Astrocyte of the cerebellum (primary cell): ENCODE measurements around the gene SLC2A3.
"Not testable (repeated sequence)": the region's sequence is repeated elsewhere in the genome, so short reads cannot be mapped to it uniquely, and the experiment has no call there.

Experiments used
- DNase-seq: peaks from one replicate; pipeline ENCODE4 v3.0.0-alpha.2; 2011; ENCODE audit warnings: low read depth
- H3K4me3 ChIP-seq: 2 replicates; pipeline ENCODE4 v1.5.1; 2011; ENCODE audit warnings: mild to moderate bottlenecking, low read depth, low read length, moderate library complexity
- in situ Hi-C: cut with HindIII; loops from 2 replicates; pipeline ENCODE4 v1.10.0; 2017; ENCODE audit warnings: low sequenced_read_pairs
- TF ChIP-seq, protein P1 (sequence below): IDR thresholded peaks from 2 replicates; pipeline ENCODE4 v1.5.1; 2012; ENCODE audit warnings: low read length, low read depth, moderate library complexity, mild to moderate bottlenecking; ENCODE audit errors: missing control alignments

SLC2A3 gene

DNA sequence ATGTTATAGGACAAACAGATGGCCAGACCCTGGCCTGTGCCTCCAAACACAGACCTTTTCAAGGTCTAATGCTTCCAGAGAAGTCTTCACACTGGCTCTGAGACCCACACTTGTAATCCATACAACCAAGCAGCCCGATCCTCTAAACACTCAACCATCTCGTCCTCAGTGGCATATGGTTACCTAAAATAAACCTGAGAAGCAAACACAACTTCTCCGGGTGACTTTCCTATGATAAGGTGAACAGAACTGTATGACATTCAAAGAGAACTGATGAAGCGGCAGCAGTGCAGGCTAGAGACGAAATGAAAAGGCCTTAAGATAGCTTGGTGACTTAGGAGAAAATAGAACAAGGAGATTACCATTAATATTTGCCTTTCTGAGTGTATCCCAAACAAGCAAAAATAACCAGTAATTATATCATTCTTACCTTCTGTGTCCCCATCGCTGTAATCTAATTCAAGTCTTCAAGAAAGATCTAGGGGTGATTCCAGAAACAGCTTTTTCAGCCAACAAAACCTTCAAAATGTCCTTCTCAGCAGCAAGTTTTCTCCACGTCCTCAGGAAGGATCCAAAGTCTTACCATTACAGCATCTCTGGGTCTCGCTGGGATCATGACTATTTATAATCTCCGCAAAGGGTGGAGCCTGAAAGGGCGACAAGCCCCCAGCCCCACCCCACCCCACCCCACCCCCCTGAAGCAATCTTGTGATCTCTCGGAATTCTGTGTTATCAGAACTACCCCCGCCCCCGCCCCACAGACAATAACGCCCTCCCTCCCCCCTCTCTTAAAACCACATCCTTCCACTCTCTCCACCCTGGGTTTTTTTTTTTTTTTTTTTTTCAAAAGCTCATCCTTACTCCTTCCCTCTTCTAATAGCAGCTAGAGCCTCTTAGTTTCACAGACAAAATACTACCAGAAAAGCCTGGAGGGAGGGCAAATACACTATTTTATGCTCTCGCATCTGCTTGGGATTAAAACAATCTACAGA, at the start of gene SLC2A3:
Gene SLC2A3 (minus strand): TSS at position 598 of the 992 bp plus-strand sequence. CDS start 153 bp downstream, at position 445.
- peak; percentile 87 for DNase-seq
- TF ChIP-seq, protein P1, sequence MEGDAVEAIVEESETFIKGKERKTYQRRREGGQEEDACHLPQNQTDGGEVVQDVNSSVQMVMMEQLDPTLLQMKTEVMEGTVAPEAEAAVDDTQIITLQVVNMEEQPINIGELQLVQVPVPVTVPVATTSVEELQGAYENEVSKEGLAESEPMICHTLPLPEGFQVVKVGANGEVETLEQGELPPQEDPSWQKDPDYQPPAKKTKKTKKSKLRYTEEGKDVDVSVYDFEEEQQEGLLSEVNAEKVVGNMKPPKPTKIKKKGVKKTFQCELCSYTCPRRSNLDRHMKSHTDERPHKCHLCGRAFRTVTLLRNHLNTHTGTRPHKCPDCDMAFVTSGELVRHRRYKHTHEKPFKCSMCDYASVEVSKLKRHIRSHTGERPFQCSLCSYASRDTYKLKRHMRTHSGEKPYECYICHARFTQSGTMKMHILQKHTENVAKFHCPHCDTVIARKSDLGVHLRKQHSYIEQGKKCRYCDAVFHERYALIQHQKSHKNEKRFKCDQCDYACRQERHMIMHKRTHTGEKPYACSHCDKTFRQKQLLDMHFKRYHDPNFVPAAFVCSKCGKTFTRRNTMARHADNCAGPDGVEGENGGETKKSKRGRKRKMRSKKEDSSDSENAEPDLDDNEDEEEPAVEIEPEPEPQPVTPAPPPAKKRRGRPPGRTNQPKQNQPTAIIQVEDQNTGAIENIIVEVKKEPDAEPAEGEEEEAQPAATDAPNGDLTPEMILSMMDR: no peak
- in situ Hi-C loops: no loop called here
- H3K4me3 ChIP-seq: peak within 1 kb of the TSS; percentile 97

DNA sequence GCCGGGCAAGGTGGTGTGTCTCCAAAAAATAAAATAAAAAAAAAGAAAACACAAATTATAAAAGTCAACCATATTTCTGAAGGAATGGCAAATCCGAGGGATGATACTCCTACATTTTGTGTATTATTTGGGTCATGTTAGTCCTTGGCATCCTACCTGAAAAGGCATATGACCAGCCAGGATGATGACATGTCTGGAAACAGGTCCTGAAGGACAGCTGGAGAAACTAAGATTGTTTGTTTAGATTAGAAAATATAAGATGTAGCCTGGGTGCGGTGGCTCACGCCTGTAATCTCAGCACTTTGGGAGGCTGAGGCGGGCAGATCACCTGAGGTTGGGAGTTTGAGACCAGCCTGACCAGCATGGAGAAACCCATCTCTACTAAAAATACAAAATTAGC, 48.9 kb upstream of the SLC2A3 start:
- no peak for DNase-seq
- TF ChIP-seq, protein P1: no peak
- in situ Hi-C loops: no loop called here
- no peak overlapping the region for H3K4me3 ChIP-seq

DNA sequence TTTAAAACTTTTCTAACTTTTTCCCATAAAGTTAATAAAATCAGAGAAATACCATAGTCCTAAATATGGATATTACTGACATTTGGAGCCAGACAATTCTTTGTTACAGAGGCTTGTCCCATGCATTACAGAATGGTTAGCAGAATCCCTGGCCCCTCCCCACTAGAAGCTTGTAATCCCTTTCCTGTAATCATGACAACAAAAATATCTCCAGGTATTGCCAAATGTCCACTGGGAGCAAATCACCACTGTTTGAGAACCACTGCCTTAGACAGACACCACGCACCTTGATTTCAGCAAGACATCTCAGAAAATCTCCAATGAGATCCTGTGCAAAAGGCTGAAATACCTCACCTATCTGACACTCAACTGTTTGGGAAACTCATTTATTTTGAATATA, 47.5 kb upstream of the SLC2A3 start:
- H3K4me3 ChIP-seq, in situ Hi-C loops, DNase-seq: not testable (repeated sequence)

DNA sequence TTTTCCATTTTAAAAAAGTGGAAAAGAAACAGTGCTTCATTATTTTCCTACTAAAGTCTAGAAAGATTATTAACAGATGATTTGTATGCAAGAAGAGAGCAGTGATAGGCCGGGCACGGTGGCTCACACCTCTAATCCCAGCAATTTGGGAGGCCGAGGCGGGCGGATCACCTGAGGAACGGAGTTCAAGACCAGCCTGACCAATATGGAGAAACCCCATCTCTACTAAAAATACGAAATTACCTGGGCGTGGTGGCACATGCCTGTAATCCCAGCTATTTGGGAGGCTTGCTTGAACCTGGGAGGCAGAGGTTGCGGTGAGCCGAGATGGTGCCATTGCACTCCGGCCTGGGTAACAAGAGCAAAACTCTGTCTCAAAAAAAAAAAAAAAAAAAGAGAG, 47.0 kb upstream of the SLC2A3 start:
- H3K4me3 ChIP-seq, DNase-seq, in situ Hi-C loops: not testable (repeated sequence)

DNA sequence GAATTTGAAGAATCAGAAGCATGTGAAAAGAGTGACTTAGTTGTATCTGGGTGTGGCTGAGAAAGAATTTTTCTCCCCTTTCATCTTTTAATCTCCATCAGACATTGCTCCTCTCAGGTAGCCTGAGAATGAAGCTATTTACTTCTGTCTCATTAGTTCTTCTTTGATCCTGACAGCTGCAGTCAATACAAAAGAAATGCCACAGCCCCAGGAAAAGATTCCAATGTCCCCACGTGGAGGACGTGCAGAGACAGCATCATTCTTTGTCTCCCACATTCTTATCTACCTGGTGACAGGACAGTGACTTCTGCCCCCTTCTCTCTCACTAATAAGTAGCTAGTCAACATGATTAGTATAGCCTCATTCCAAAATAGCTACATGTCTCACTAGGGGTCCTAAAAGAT, 46.3 kb upstream of the SLC2A3 start:
- in situ Hi-C loops, DNase-seq, H3K4me3 ChIP-seq: not testable (repeated sequence)

DNA sequence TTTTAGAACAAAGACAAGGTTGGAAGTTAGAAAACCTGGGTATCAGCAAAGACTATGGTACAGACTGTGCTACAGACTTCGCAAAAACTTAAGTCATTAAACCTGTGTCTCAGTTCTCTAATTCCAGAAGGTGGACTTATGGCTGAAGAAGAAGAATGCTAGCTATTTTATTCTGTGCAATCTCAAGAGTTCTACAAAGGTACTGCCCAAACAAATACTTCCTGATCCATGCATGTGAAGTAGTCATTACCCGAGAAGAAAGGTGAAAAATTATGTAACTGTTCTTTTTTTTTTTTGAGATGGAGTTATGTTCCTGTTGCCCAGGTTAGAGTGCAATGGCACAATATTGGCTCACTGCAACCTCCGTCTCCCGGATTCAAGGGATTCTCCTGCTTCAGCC, 45.5 kb upstream of the SLC2A3 start:
- no peak for DNase-seq
- H3K4me3 ChIP-seq: no peak overlapping the region
- TF ChIP-seq, protein P1: no peak
- in situ Hi-C loops: no loop called here

DNA sequence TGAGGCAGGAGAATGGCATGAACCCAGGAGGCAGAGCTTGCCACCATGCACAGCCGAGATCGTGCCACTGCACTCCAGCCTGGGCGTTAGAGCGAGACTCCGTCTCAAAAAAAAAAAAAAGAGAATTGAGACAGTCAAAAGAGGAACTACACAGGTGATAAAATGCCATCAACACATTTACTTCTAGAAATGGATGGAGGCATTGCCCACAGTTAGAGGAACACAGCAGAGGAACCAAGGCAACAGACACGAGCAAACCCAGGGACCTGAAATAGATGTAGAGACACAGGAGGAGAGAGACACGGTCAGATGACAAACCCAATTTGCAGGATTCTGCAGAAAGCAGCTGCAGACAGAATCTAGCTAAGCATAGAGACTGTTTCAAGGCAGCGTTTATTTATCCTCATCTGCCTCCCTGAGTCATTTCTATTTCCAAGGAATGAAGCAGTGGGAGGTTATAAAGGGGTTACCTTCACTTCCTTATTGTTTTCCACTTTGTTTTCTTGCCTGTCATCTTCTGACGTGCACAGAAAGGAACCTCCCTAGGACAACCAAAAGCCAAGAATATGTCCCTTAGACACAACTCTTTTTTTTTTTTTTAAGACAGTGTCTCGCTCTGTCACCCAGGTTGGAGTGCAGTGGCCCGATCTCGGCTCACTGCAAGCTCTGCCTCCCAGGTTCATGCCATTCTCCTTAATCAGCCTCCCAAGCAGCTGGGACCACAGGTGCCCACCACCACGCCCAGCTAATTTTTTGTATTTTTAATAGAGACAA, 41.6 kb upstream of the SLC2A3 start:
- DNase-seq, in situ Hi-C loops, H3K4me3 ChIP-seq: not testable (repeated sequence)

DNA sequence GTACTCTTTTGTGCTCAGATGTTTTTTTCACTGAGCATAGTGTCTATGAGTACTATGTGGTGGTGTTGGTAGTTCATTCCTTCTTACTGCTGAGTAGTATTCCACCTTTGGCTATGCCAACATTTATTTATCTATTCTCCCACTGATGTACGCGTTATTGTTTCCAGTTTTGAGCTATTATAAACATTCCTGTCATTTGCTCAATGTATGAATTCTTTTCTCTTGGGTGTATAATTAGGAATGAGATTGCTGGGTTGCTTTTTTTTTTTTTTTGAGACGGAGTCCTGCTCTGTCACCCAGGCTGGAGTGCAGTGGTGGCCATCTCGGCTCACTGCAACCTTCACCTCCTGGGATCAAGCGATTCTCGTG, 37.5 kb upstream of the SLC2A3 start:
- H3K4me3 ChIP-seq: no peak overlapping the region
- TF ChIP-seq, protein P1: no peak
- in situ Hi-C loops: no loop called here
- DNase-seq: no peak
